ENCODE data around the gene NPFF.

DNA sequence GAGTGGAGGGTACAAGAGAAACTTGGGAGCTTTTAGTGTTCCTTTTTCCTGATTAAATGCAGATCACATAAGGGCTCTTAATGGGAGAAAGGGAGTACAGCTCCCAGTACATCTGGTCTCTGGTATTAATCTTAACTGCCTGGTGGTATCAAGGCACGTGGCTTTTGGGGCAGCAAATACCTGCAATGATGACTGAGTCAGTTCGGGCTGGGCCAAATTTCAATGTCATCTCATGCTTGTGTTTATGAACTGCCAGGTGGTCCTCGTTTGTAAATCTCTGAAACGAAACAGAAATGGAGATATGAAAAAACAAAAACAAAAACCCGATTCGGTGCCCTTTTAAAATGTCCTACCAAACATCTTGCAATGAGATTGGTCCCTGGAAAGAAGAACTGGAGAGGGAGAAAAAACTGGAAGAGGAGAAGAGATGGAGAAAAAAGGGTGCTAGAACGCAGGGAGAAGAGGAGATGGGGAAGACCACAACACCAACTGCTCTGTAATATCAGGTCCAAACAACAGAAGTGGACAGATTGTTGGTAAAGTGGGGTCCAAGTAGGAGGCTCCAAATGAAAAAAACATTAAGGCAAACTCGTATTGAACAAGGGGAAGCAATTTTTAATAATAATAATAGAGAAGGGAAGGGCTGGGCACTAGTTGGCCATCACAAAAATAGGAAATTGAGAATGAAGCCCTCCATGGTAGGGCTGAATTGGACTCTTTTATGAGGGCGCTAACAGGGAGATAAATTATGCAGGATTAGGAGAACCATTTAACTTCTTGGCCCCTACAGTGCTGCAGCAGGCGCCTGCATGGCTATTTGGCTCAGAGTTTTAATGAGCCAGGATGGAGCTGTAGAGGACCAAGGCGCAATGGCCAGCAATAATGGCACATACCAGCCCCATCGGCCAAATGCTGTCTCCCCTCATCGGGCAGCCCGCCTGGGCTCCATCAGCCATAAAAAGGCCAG is 45.4 kb upstream of the NPFF start:
- TF ChIP-seq, protein P1, sequence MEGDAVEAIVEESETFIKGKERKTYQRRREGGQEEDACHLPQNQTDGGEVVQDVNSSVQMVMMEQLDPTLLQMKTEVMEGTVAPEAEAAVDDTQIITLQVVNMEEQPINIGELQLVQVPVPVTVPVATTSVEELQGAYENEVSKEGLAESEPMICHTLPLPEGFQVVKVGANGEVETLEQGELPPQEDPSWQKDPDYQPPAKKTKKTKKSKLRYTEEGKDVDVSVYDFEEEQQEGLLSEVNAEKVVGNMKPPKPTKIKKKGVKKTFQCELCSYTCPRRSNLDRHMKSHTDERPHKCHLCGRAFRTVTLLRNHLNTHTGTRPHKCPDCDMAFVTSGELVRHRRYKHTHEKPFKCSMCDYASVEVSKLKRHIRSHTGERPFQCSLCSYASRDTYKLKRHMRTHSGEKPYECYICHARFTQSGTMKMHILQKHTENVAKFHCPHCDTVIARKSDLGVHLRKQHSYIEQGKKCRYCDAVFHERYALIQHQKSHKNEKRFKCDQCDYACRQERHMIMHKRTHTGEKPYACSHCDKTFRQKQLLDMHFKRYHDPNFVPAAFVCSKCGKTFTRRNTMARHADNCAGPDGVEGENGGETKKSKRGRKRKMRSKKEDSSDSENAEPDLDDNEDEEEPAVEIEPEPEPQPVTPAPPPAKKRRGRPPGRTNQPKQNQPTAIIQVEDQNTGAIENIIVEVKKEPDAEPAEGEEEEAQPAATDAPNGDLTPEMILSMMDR (IDR thresholded peaks at IDR 0.05; ENCODE audit: extremely low read depth in 1 of 2, insufficient read depth in 1 of 2, low read depth in 1 of 2, low read length in 2 of 2): no peak
- TF ChIP-seq EZH2 (IDR thresholded peaks at IDR 0.05; ENCODE audit: borderline replicate concordance, low read depth, low read length, severe bottlenecking) (no peak), POLR2A (IDR thresholded peaks at IDR 0.05; ENCODE audit: low read depth, low read length) (no peak), POLR2AphosphoS5 (IDR thresholded peaks at IDR 0.05; ENCODE audit: insufficient read depth, low read depth, low read length) (no peak), MYC (IDR thresholded peaks at IDR 0.05; ENCODE audit: low read depth, low read length) (no peak), JUN (IDR thresholded peaks at IDR 0.05; ENCODE audit: borderline replicate concordance, insufficient read depth, insufficient read length, low read depth) (no peak), GATA2 (IDR thresholded peaks at IDR 0.05; ENCODE audit: insufficient read depth, insufficient read length, low read depth, low read length) (no peak), FOS (IDR thresholded peaks at IDR 0.05; ENCODE audit: borderline replicate concordance, insufficient read depth, low read length) (no peak)
- TF ChIP-seq, protein P2, sequence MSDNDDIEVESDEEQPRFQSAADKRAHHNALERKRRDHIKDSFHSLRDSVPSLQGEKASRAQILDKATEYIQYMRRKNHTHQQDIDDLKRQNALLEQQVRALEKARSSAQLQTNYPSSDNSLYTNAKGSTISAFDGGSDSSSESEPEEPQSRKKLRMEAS (IDR thresholded peaks at IDR 0.05; ENCODE audit: insufficient read depth, insufficient read length): no peak

Data from endothelial cell of umbilical vein (primary cell).